HG03060 (cell line): ENCODE results near the gene ZNF213.
"Not testable (repeated sequence)": the region's sequence is repeated elsewhere in the genome, so short reads cannot be mapped to it uniquely, and the experiment has no call there.

Source experiments
- ATAC-seq: cut with Tn5 transposase; IDR thresholded peaks from one replicate; pipeline ENCODE4 v1.9.1; 2021; ENCODE audit warnings: low read depth, moderate number of reproducible peaks; ENCODE audit not compliant: unreplicated experiment

Gene ZNF213

GRCh38 chr16:3165111-3165822 lies 30.4 kb downstream of the ZNF213 start:
- ATAC-seq = no peak

GRCh38 chr16:3166505-3166886 lies 31.7 kb downstream of the ZNF213 start:
- ATAC-seq = no peak

GRCh38 chr16:3168729-3169128 lies 33.9 kb downstream of the ZNF213 start:
- not testable (repeated sequence) for ATAC-seq

GRCh38 chr16:3170440-3171180 lies 35.8 kb downstream of the ZNF213 start:
- ATAC-seq = no peak

GRCh38 chr16:3171181-3171854 lies 36.5 kb downstream of the ZNF213 start:
- ATAC-seq = no peak

- ATAC-seq = no peak
Measured at GRCh38 chr16:3171855-3172593, 37.2 kb downstream of the ZNF213 start.

- no peak for ATAC-seq
Measured at GRCh38 chr16:3173892-3174617, 39.2 kb downstream of the ZNF213 start.

- no peak for ATAC-seq
Measured at GRCh38 chr16:3174618-3175148, 39.9 kb downstream of the ZNF213 start.

GRCh38 chr16:3175157-3176093 lies 40.6 kb downstream of the ZNF213 start:
- no peak for ATAC-seq

GRCh38 chr16:3179651-3180050 lies 44.8 kb downstream of the ZNF213 start:
- no peak for ATAC-seq

- ATAC-seq = no peak
Measured at GRCh38 chr16:3180445-3180878, 45.6 kb downstream of the ZNF213 start.

- ATAC-seq = not testable (repeated sequence)
Measured at GRCh38 chr16:3182293-3182607, 47.4 kb downstream of the ZNF213 start.

- ATAC-seq = no peak
Measured at GRCh38 chr16:3182608-3183444, 48.0 kb downstream of the ZNF213 start.

- ATAC-seq = no peak
Measured at GRCh38 chr16:3183445-3184139, 48.8 kb downstream of the ZNF213 start.

GRCh38 chr16:3186946-3187690 lies 52.3 kb downstream of the ZNF213 start:
- ATAC-seq = no peak

- ATAC-seq = no peak
Measured at GRCh38 chr16:3187798-3188674, 53.2 kb downstream of the ZNF213 start, which contains the start of gene OR1F1. Gene OR1F1 (plus strand): TSS chr16:3188204.
